K562 (cell line): ENCODE measurements around the gene SPRR2A. TPM values are rescaled to one million over a fixed set of nuclear protein-coding genes. Genes with fewer than 3 reads are reported as not detected.
A peak's percentile ranks its signal among the peaks of the same experiment; 100 is the strongest.

Source experiments
- CEBPG ChIP-seq, 3 experiments: fragments of 200-800 bp in 1 of 3; sonication (Bioruptor generic) in 1 of 3; sonication (generic) in 1 of 3; formaldehyde crosslinking in 1 of 3; IDR thresholded peaks in 2 of 3; conservative IDR thresholded peaks in 1 of 3; 2 replicates each; pipeline versions ENCODE4 v1.6.1 to v1.8.0; 2016 to 2022; ENCODE audit warnings: missing compliant biosample characterization in 2 of 3, missing genetic modification characterization in 2 of 3, mild to moderate bottlenecking in 1 of 3, missing genetic modification reagents in 1 of 3
- CREB1 ChIP-seq, 2 experiments: sonication (generic) in 1 of 2; formaldehyde crosslinking in 1 of 2; IDR thresholded peaks; 2 replicates each; pipeline versions ENCODE4 v1.6.1 to v1.8.0; 2012 to 2022; ENCODE audit warnings: inconsistent platforms in 1 of 2, mild to moderate bottlenecking in 1 of 2, missing genetic modification reagents in 1 of 2, moderate library complexity in 1 of 2
- CREB3 ChIP-seq: fragments of 450-650 bp; conservative IDR thresholded peaks from 2 replicates; pipeline ENCODE4 v1.6.1; 2016; ENCODE audit warnings: missing genetic modification characterization, low read depth, mild to moderate bottlenecking, missing compliant biosample characterization, moderate library complexity
- FOXP4 ChIP-seq: sonication (generic); formaldehyde crosslinking; IDR thresholded peaks from 2 replicates; pipeline ENCODE4 v1.8.0; 2022; ENCODE audit warnings: mild to moderate bottlenecking, missing genetic modification reagents, borderline replicate concordance
- HDGF ChIP-seq: fragments of 450-650 bp; IDR thresholded peaks from 2 replicates; pipeline ENCODE4 v1.6.1; 2016
- JUND ChIP-seq, 2 experiments: IDR thresholded peaks; 2 replicates in 1 of 2; 3 replicates in 1 of 2; pipeline ENCODE4 v1.6.1; 2011; ENCODE audit warnings: borderline replicate concordance in 2 of 2, low read depth in 2 of 2, low read length in 2 of 2, improper control_type of control experiment in 1 of 2, missing biosample characterization in 1 of 2, missing genetic modification characterization in 1 of 2, missing genetic modification reagents in 1 of 2
- NCOA4 ChIP-seq: fragments of 450-650 bp; IDR thresholded peaks from 2 replicates; pipeline ENCODE4 v1.6.1; 2018; ENCODE audit warnings: mild to moderate bottlenecking; ENCODE audit not compliant: partially characterized antibody
- PURB ChIP-seq: sonication (generic); formaldehyde crosslinking; IDR thresholded peaks from 2 replicates; pipeline ENCODE4 v1.9.0; 2021; ENCODE audit warnings: low read depth, mild to moderate bottlenecking, missing genetic modification reagents
- SETDB1 ChIP-seq: IDR thresholded peaks from one replicate; pipeline ENCODE4 v1.6.1; 2012; ENCODE audit warnings: low read length, control low read depth, inconsistent platforms
- SIX5 ChIP-seq, 2 experiments: IDR thresholded peaks; 2 replicates each; pipeline ENCODE4 v1.6.1; 2011; ENCODE audit warnings: low read length in 2 of 2, borderline replicate concordance in 1 of 2, low read depth in 1 of 2, mild to moderate bottlenecking in 1 of 2, moderate library complexity in 1 of 2; ENCODE audit not compliant: insufficient read depth in 1 of 2
- SRF ChIP-seq, 2 experiments: fragments of 250-450, 450-650 bp in 1 of 2; sonication (Bioruptor Pico) in 1 of 2; sonication (generic) in 1 of 2; formaldehyde crosslinking; IDR thresholded peaks; 2 replicates each; pipeline versions ENCODE4 v1.5.0 to v1.5.1; 2020 to 2022; ENCODE audit warnings: mild to moderate bottlenecking in 1 of 2, missing genetic modification reagents in 1 of 2
- TRIM24 ChIP-seq, 2 experiments: fragments of 450-650 bp; IDR thresholded peaks; 2 replicates each; pipeline ENCODE4 v1.6.1; 2016
- ZNF23 ChIP-seq: fragments of 250-450 bp; sonication (Bioruptor Pico); IDR thresholded peaks from 2 replicates; pipeline ENCODE4 v1.4.0; 2020; ENCODE audit warnings: mild to moderate bottlenecking
- ZNF444 ChIP-seq: fragments of 250-450 bp; sonication (Bioruptor Pico); IDR thresholded peaks from 2 replicates; pipeline ENCODE4 v1.4.0; 2020; ENCODE audit warnings: mild to moderate bottlenecking, moderate library complexity
- ZNF717 ChIP-seq: fragments of 250-450 bp; sonication (Bioruptor Pico); IDR thresholded peaks from 2 replicates; pipeline ENCODE4 v1.5.0; 2021
- ZSCAN32 ChIP-seq: fragments of 450-650 bp; formaldehyde crosslinking; IDR thresholded peaks from 2 replicates; pipeline ENCODE4 v1.4.0; 2020; ENCODE audit warnings: mild to moderate bottlenecking, moderate library complexity
- polyA plus RNA-seq, 8 experiments: library from polyadenylated mRNA; depleted of rRNA in 4 of 8; stranded (reverse) in 5 of 8; unstranded in 3 of 8; fragments of >200 nt; fragmentation: Nextera tagmentation in 2 of 8; fragmentation: Illumina TruSeq in 1 of 8; extraction: Ambion mirVana in 2 of 8; extraction: Trizol in 1 of 8; gene quantifications; 2 replicates each; pipeline versions ENCODE4 v1.2.1 to v1.2.3, GENCODE V29; 2011 to 2014; ENCODE audit warnings: inconsistent platforms in 1 of 8, missing spikeins in 1 of 8
- total RNA-seq, 7 experiments: library from RNA; depleted of rRNA in 6 of 7; stranded (reverse); fragments of >200 nt in 6 of 7; fragmentation: Illumina TruSeq in 2 of 7; extraction: Trizol in 2 of 7; gene quantifications; 2 replicates each; pipeline versions ENCODE4 v1.2.1 to v1.2.3, GENCODE V29; 2011 to 2021; ENCODE audit warnings: low replicate concordance in 1 of 7
- TF ChIP-seq, protein P1 (sequence below): fragments of 450-650 bp; IDR thresholded peaks from 2 replicates; pipeline ENCODE4 v1.6.1; 2016; ENCODE audit warnings: mild to moderate bottlenecking

Gene SPRR2A
- total and polyA plus RNA-seq, 9 of the 15 experiments (the other 6 are each of a cell fraction or from before 2014, with no cell fraction given) = 0.17 TPM; not detected in 8

DNA sequence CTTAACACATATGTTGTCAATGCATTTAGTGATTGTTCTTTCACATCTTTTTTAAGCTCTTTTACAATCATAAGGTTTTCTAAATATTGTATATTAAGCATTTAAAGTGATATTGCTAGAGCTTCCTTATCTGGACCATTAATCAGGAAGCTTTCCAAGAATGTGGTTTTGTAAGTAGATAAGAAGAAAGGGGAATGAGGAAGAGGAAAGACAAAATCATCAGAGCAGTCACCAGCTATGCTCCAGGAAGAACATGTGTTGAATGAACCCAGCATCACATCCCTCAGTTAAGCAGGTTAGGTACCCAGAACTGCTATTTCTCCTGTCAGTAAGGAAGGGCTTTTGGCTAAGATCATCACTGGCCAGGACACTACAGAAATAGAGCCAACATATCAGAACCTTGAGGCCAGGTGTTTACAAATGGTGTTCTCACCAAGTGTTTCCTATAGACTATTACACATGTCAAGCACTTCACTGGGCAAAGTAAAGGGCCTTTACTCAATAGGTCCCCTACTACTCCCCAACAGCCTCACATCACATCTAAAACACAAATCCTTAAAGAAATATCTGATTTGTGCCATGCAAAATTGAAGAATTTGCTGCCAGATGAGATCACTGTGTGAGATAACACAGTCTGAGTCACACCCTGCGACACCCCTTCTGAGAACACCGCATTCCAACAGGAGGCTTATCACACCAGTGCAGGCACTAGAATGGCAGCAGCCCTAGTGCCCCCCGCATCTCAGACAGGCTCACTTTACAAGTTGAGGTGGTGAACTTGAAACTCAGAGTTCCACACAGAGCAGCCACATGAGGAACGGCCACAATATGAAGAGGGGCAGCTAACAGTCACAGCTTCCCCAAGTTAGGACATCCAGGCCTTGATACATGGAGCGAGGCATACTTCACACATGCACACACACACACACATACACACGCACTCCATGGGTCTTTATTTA is 1.8 kb upstream of the SPRR2A start (continued):
- TF ChIP-seq SRF (CRISPR knock-in tag; IDR thresholded peaks at IDR 0.05) (no peak), PURB (CRISPR knock-in tag) (no peak), CREB3 (tag) (no peak), CREB1 (IDR thresholded peaks at IDR 0.05) (0 out of 2 replicates have a peak, but pooled peaks have one; percentile 27), CREB1 (CRISPR knock-in tag; IDR thresholded peaks at IDR 0.05) (0 out of 2 replicates have a peak, but pooled peaks have one; percentile 22), FOXP4 (no peak), JUND (IDR thresholded peaks at IDR 0.05; ENCODE audit: borderline replicate concordance, low read depth, low read length) (peak; percentile 97), JUND (tag; IDR thresholded peaks at IDR 0.05; ENCODE audit: borderline replicate concordance, low read depth, low read length) (peak; percentile 94; the same call in 2 of the 3 replicates), ZNF717 (CRISPR knock-in tag) (no peak), ZNF444 (no peak), ZNF23 (CRISPR knock-in tag) (no peak), ZSCAN32 (CRISPR knock-in tag) (no peak), NCOA4 (no peak), TRIM24 (IDR thresholded peaks at IDR 0.05) (peak; percentile 80 to 82), CEBPG (CRISPR knock-in tag; IDR thresholded peaks at IDR 0.05) (no peak), CEBPG (tag; conservative IDR thresholded peaks at IDR 0.05 in 1 of 2, IDR thresholded peaks at IDR 0.05 in 1 of 2) (0 out of 4 replicates have a peak, but pooled peaks of 1 of the 2 experiments have one; percentile 16), HDGF (no peak), SIX5 (IDR thresholded peaks at IDR 0.05; ENCODE audit: borderline replicate concordance in 1 of 2, insufficient read depth in 1 of 2, low read depth in 1 of 2, low read length in 2 of 2) (no peak), SETDB1 (no peak)
- TF ChIP-seq, protein P1, sequence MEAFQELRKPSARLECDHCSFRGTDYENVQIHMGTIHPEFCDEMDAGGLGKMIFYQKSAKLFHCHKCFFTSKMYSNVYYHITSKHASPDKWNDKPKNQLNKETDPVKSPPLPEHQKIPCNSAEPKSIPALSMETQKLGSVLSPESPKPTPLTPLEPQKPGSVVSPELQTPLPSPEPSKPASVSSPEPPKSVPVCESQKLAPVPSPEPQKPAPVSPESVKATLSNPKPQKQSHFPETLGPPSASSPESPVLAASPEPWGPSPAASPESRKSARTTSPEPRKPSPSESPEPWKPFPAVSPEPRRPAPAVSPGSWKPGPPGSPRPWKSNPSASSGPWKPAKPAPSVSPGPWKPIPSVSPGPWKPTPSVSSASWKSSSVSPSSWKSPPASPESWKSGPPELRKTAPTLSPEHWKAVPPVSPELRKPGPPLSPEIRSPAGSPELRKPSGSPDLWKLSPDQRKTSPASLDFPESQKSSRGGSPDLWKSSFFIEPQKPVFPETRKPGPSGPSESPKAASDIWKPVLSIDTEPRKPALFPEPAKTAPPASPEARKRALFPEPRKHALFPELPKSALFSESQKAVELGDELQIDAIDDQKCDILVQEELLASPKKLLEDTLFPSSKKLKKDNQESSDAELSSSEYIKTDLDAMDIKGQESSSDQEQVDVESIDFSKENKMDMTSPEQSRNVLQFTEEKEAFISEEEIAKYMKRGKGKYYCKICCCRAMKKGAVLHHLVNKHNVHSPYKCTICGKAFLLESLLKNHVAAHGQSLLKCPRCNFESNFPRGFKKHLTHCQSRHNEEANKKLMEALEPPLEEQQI = peak; percentile 84
